PC-3 (cell line): ENCODE results near the gene MACO1. TPM values are rescaled to one million over a fixed set of nuclear protein-coding genes. Genes with fewer than 3 reads are reported as not detected.

Source experiments
- ATAC-seq: fragments of 200-7000 bp; cut with Tn5 transposase; 2 replicates; pipeline ENCODE4 v1.9.1; 2020; ENCODE audit warnings: mild to moderate bottlenecking, moderate library complexity
- BruUV-seq: library from RNA; stranded (reverse); fragments of 400-500 nt; replicated peaks from 2 replicates; lab custom pipeline; 2021; lab: Mats Ljungman, UMichigan
- CTCF ChIA-PET: fragments of 300-600 bp; sonication (Branson Sonifier 250); formaldehyde crosslinking; loops from one replicate; lab custom pipeline; 2022; ENCODE audit warnings: antibody characterized with exemption; lab: Charles Lee
- POLR2A ChIA-PET: fragments of 300-600 bp; sonication (Branson Sonifier 250); formaldehyde crosslinking; loops from one replicate; lab custom pipeline; 2022; ENCODE audit warnings: antibody characterized with exemption; ENCODE audit not compliant: unreplicated experiment; lab: Charles Lee
- DNase-seq: peaks from one replicate; pipeline ENCODE4 v3.0.0-alpha.2; 2015
- H2AFZ ChIP-seq: fragments of 300-600 bp; sonication (generic); 2 replicates; pipeline ENCODE4 v1.6.0; 2016; ENCODE audit warnings: antibody characterized with exemption, low read length
- H3F3A ChIP-seq: fragments of 300-600 bp; sonication (generic); one replicate; pipeline ENCODE4 v1.6.0; 2017; ENCODE audit warnings: antibody characterized with exemption, low read length, control low read depth, mild to moderate bottlenecking; ENCODE audit not compliant: unreplicated experiment
- H3K27ac ChIP-seq: fragments of 300-600 bp; sonication (generic); 2 replicates; pipeline ENCODE4 v1.5.1; 2016; ENCODE audit warnings: mild to moderate bottlenecking, low read length
- H3K27me3 ChIP-seq: fragments of 300-600 bp; sonication (generic); 2 replicates; pipeline ENCODE4 v1.6.1; 2016; ENCODE audit warnings: low read length, mixed read lengths
- H3K36me3 ChIP-seq: fragments of 300-600 bp; sonication (generic); 2 replicates; pipeline ENCODE4 v1.6.1; 2016; ENCODE audit warnings: low read depth, mixed run types, low read length, mixed read lengths
- H3K4me1 ChIP-seq: fragments of 300-600 bp; sonication (generic); 2 replicates; pipeline ENCODE4 v1.5.1; 2016; ENCODE audit warnings: low read length; ENCODE audit not compliant: insufficient read depth
- H3K4me2 ChIP-seq: fragments of 300-600 bp; sonication (generic); 2 replicates; pipeline ENCODE4 v1.6.0; 2016; ENCODE audit warnings: low read length
- H3K4me3 ChIP-seq: fragments of 300-600 bp; sonication (generic); 2 replicates; pipeline ENCODE4 v1.5.1; 2016; ENCODE audit warnings: mild to moderate bottlenecking, low read length, mixed read lengths
- H3K79me2 ChIP-seq: fragments of 300-600 bp; sonication (generic); 2 replicates; pipeline ENCODE4 v1.6.1; 2017; ENCODE audit warnings: low read length, mixed read lengths
- H3K9ac ChIP-seq: fragments of 300-600 bp; sonication (generic); 2 replicates; pipeline ENCODE4 v1.6.0; 2016; ENCODE audit warnings: mild to moderate bottlenecking, low read length
- H3K9me2 ChIP-seq: fragments of 300-600 bp; sonication (generic); replicated peaks from 2 replicates; pipeline ENCODE4 v1.6.1; 2016; ENCODE audit warnings: mixed run types, low read length, mixed read lengths
- H3K9me3 ChIP-seq: fragments of 300-600 bp; sonication (generic); 2 replicates; pipeline ENCODE4 v1.6.1; 2016; ENCODE audit warnings: low read length, mixed read lengths
- H4K20me1 ChIP-seq: fragments of 300-600 bp; sonication (generic); 2 replicates; pipeline ENCODE4 v1.6.1; 2016; ENCODE audit warnings: low read length, mixed read lengths
- CTCF ChIP-seq: fragments of 300-600 bp; sonication (generic); conservative IDR thresholded peaks from 2 replicates; pipeline ENCODE4 v1.5.1; 2017; ENCODE audit warnings: antibody characterized with exemption, low read depth, mild to moderate bottlenecking, low read length
- EZH2 ChIP-seq: fragments of 300-600 bp; sonication (generic); IDR thresholded peaks from one replicate; pipeline ENCODE4 v1.6.1; 2017; ENCODE audit warnings: antibody characterized with exemption, mild to moderate bottlenecking, low read length; ENCODE audit not compliant: unreplicated experiment
- EZH2phosphoT487 ChIP-seq: fragments of 300-600 bp; sonication (generic); IDR thresholded peaks from 2 replicates; pipeline ENCODE4 v1.6.1; 2018; ENCODE audit warnings: mild to moderate bottlenecking, antibody characterized with exemption, low read length, borderline replicate concordance
- intact Hi-C: fragments of 100-400 bp; cut with micrococcal nuclease; formaldehyde crosslinking; loops from 2 replicates; pipeline ENCODE4 v1.9.0; 2023
- total RNA-seq: library from RNA; depleted of rRNA; stranded (reverse); fragments of >200 nt; gene quantifications from 2 replicates; pipeline ENCODE4 v1.2.3, GENCODE V29; 2014

Gene MACO1
- total RNA-seq, 1 experiment from 2014 or later: 14.0 TPM

- H3K4me3 ChIP-seq: no peak overlapping the region
- H3K27me3 ChIP-seq: no peaks in the 10 kb centered on the region
- H3K4me2 ChIP-seq: no peak overlapping the region
- H3K79me2 ChIP-seq: no peaks in the 10 kb centered on the region
- H3F3A ChIP-seq: no peaks in the 10 kb centered on the region
- DNase-seq: no peak
- H3K27ac ChIP-seq: no peak overlapping the region
- intact Hi-C loops: no loop called here
- TF ChIP-seq EZH2phosphoT487 (no peak), EZH2 (no peak), CTCF (no peak)
- ChIA-PET POLR2A (no interaction called here), CTCF (no interaction called here)
- H3K4me1 ChIP-seq: no peaks in the 10 kb centered on the region
- no peaks in the 10 kb centered on the region for H3K36me3 ChIP-seq
- H3K9me3 ChIP-seq: no peaks in the 10 kb centered on the region
- H3K9ac ChIP-seq: no peak overlapping the region
- H3K9me2 ChIP-seq: no peaks in the 10 kb centered on the region
- no peak overlapping the region for H2AFZ ChIP-seq
- ATAC-seq: no peak
- H4K20me1 ChIP-seq: no peaks in the 10 kb centered on the region
- BruUV-seq: no TSS peak
Observed at GRCh38 chr1:25526753-25527152, 96.1 kb downstream of the MACO1 start.

- Histone ChIP-seq H4K20me1 (no peaks in the 10 kb centered on the region), H3K4me3 (no peak overlapping the region), H3K9me3 (no peaks in the 10 kb centered on the region), H3F3A (no peaks in the 10 kb centered on the region), H3K4me1 (no peaks in the 10 kb centered on the region), H3K27me3 (no peaks in the 10 kb centered on the region), H3K4me2 (no peak overlapping the region), H3K9ac (no peak overlapping the region), H3K9me2 (no peaks in the 10 kb centered on the region), H3K36me3 (no peaks in the 10 kb centered on the region), H2AFZ (no peak overlapping the region), H3K27ac (no peak overlapping the region), H3K79me2 (no peaks in the 10 kb centered on the region)
- CTCF ChIA-PET: no interaction called here
- DNase-seq (no peak), ATAC-seq (no peak)
- TF ChIP-seq CTCF: no peak
- no peak for TF ChIP-seq EZH2phosphoT487
- BruUV-seq: no TSS peak
- POLR2A ChIA-PET: no interaction called here
- intact Hi-C loops: no loop called here
Observed at GRCh38 chr1:25527226-25527846, 96.6 kb downstream of the MACO1 start.

GRCh38 chr1:25527946-25528595 is 97.4 kb downstream of the MACO1 start:
- no peaks in the 10 kb centered on the region for H3F3A ChIP-seq
- CTCF ChIA-PET: no interaction called here
- ATAC-seq (no peak), DNase-seq (no peak)
- POLR2A ChIA-PET: no interaction called here
- no peaks in the 10 kb centered on the region for H3K4me1 ChIP-seq
- TF ChIP-seq CTCF: no peak
- no peak for TF ChIP-seq EZH2
- no peak for TF ChIP-seq EZH2phosphoT487
- H2AFZ ChIP-seq: no peak overlapping the region
- H3K9ac ChIP-seq: no peak overlapping the region
- H3K9me2 ChIP-seq: no peaks in the 10 kb centered on the region
- no peaks in the 10 kb centered on the region for H3K79me2 ChIP-seq
- intact Hi-C loops: no loop called here
- no peaks in the 10 kb centered on the region for H3K36me3 ChIP-seq
- no peaks in the 10 kb centered on the region for H4K20me1 ChIP-seq
- H3K4me3 ChIP-seq: no peak overlapping the region
- no peak overlapping the region for H3K27ac ChIP-seq
- no peaks in the 10 kb centered on the region for H3K27me3 ChIP-seq
- no TSS peak for BruUV-seq
- no peak overlapping the region for H3K4me2 ChIP-seq
- H3K9me3 ChIP-seq: no peaks in the 10 kb centered on the region
